Activated T-cell treated with anti-CD3 and anti-CD28 coated beads, Interleukin-2, amount 50 U/mL, for 48 hours (primary cell): Measurements from ENCODE around the gene TMEM39A.

Experiments used
- DNase-seq, 2 experiments: peaks; one replicate each; pipeline ENCODE4 v3.0.0-alpha.2; 2020

The TMEM39A gene

DNA sequence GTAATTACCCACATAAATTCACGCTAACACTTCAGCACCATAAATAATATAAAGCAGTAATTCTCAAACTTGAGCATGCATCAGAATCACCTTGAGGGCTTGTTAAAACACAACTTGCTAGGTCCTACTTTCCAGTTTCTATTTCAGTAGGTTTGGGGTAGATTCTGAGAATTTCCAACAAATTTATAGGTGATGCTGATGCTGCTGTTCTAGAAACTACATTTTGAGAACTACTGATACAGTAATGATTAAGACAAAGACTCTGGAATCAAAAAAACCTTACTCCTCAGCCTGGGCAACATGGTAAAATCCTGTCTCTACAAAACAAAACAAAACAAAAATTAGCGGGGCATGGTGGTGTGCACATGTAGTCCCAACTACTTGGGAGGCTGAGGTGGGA, 18.8 kb downstream of the TMEM39A start:
- DNase-seq: no peak

- no peak for DNase-seq
Observed at GRCh38 chr3:119443179-119443578, 20.2 kb downstream of the TMEM39A start.

GRCh38 chr3:119437691-119438258, 25.6 kb downstream of the TMEM39A start:
- no peak for DNase-seq

- DNase-seq: no peak
Observed at GRCh38 chr3:119436977-119437376, 26.4 kb downstream of the TMEM39A start.

GRCh38 chr3:119434703-119435102, 28.7 kb downstream of the TMEM39A start:
- no peak for DNase-seq

GRCh38 chr3:119433613-119434325, 29.6 kb downstream of the TMEM39A start:
- no peak for DNase-seq

DNA sequence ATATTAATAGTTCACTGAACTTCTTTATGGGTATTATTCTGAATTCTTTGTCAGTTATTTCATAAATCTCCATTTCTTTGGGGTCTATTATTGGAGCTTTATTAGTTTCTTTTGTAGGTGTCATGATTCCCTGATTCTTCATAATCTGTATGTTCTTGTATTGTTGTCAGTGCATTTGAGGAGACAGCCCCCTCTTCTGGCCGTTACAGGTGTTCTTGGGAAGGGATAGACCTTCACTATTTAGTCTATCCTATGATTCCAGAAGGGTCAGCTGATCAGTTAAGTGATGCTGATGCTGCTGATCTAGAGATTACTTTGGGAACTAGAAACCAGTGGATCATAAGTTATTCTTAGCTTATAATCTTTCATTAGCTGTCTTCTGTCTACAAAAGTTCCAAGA, 34.9 kb downstream of the TMEM39A start:
- DNase-seq: no peak

DNA sequence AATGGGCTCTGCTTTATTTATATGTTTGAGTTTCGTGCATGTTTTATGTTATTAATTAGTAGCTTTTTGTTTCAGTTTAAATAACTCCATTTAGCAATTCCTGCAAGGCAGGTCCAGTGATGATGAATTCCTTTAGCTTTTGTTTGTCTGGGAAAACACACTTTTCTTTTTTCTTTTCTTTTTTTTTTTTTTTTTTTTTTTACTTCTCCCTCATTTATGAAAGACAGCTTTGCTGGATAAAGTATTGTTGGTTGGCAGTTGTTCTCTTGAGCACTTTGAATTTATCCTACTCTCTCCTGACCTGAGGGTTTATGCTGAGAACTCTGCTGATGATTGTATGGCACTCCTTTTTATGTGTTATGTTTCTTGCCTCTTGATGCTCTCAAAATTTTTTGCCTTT, 35.7 kb downstream of the TMEM39A start:
- DNase-seq: no peak

GRCh38 chr3:119420196-119420595, 43.2 kb downstream of the TMEM39A start:
- no peak for DNase-seq

- no peak for DNase-seq
Observed at GRCh38 chr3:119418641-119419040, 44.8 kb downstream of the TMEM39A start.

DNA sequence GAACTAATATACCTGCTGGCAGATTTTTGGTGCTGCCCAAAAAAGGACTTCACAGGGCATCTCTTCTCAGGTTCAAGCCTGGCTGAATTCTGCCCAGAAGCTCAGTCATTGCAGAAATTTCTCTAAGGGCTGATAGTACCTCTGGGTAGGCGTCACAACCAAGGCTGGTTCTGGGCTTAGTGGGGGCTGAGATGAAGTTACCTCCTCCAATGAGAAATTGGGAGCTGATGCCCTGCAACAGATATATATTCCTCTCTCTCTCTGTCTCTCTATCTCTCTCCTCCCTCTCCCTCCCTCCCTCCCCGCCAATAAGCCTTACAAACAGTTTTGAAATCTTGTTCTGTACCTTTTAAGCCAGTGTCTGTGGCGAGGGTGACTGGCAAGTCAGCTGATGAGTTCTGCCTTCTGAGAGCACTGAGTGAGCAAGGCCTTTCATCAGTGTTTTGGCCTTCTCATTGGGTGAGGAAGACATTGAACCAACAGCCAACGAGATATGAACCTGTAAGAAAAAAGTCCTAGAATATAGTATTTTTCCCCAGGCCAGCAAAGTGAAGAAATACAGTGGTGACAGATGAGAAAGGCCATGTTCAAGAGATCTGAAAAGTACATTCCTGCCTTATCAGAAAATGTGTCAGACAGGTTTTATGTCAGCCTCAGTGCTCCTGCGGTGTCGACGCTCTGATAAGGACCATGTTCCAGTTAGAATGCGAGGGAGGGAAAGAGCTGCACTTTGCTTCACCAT, 45.5 kb downstream of the TMEM39A start:
- DNase-seq: no peak

DNA sequence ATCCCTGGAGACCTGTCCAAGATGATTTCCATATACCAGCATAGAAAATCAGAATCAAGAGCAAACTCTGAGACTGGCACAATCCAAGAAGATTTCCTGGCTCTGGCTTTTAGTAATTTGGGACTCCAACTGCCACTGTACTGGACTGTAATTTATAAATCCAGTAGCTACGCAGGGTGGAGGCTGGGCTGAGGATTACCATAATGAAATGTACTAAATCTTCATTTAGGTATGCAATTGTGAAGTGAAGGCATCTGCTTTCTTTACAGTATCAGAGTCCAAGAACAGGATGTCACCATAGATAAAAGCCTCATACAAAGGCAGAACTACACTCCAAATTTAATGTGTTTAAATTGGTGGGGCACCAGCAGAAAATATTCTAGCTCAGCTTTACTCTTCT, 46.5 kb downstream of the TMEM39A start:
- DNase-seq: no peak

- DNase-seq: no peak
Observed at GRCh38 chr3:119413603-119414280, 49.7 kb downstream of the TMEM39A start.

DNA sequence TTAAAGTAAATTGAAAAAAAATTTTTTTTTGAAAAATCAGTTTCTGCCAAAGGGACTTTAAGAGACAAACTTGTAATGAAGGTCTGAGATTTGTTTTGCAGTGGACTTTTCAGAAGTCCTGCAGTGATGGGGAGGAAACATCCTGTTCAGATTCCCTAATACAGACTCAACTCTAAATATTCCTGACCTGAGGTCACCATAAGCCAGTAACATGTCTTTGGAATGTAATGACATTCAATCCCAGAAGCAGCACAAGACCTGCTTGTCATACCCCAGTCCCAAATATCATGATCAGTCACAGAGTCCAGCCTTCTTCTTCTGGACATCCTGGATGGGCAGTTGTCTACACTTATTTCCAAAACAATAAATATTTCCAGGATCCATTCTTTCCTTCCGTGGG, 53.6 kb downstream of the TMEM39A start:
- no peak for DNase-seq

- DNase-seq: no peak
Observed at GRCh38 chr3:119408243-119408950, 55.0 kb downstream of the TMEM39A start.

- DNase-seq: no peak
Observed at GRCh38 chr3:119405315-119405714, 58.1 kb downstream of the TMEM39A start.

DNA sequence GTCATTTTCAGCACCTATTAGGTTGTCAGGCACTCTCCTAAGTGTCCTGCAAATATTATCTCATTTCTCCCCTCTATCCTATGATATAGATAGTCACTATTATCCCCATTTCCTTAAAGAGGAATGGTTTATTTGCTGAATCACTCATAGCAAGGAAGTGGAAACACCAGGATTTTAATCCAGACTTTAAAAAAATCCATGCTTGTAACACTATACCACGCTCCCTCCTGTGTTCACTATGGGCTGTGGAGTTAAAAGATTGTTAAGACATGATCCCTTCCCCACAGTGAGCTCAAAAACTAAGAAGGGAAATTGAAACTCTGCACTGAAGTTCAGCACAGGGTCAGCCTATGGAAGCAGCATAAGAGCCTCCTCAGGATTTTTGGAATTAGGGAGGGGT, 60.2 kb downstream of the TMEM39A start:
- no peak for DNase-seq

DNA sequence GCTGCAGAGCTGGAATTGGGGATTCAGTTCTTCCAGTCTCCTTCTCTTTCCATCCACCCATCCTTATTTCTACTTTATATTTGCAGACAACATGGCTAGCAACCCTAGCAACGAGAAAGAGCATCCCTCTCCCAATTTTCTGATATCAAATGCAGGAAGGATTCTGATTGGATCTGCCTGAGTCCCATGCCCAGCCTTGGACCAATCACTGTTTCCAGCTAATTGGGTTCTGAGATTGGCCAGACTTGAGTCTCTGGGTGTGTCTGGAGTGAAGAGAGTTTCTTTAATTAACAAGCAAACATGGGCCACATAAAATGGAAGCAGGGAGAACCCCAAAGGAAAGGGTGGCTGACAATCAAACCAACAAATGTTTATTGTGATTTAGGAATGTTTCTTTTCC, 60.6 kb downstream of the TMEM39A start:
- DNase-seq: no peak

DNA sequence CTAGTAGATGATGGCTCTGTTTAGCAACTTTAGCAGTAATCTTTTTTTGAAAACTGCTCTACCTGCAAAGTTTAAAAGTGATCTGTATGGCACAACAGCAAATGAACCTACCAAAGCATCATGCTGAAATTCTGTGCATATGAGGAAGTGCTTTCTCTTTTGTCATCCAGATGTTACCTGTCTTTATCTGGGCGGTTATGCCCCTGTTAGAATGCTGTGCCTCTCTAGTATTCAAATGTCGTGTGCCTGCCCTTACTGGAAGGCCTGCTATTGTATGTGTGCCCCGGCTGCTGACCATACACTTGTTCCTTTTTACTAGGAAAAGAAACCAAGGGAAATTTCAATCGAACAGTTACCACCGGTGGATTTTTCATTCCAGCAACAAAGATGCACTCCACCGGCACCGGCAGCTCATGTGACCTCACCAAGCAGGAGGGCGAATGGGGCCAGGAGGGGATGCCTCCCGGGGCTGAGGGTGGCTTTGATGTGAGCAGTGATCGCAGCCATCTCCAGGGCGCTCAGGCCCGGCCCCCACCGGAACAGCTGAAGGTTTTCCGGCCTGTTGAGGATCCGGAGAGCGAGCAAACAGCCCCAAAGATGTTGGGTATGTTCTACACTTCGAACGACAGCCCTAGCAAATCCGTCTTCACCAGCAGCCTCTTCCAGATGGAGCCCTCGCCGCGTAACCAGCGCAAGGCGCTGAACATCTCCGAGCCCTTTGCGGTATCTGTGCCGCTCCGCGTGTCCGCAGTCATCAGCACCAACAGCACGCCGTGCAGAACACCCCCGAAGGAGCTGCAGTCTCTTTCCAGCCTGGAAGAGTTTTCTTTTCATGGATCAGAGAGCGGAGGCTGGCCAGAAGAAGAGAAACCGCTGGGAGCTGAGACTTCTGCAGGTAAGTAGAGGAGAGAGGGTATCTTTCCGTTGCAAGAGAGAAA, 61.6 kb downstream of the TMEM39A start:
- DNase-seq: no peak

DNA sequence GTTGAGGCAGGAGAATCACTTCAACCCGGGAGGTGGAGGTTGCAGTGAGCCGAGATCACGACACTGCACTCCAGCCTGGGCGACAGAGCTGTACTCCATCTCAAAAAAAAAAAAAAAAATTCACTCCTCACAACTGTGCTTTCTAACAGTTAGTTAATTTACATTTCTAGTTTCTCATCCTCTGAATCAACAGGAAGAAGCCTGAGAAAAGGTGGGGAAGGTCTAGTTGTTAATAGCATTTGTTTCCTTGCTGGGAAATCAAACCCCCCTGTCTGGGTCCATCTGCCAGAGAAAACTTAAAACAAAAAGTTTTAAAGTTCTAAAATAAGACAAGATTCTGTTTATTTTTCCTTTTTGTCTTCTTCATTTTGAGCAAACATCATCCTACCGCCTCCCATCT, 62.3 kb downstream of the TMEM39A start:
- no peak for DNase-seq

- DNase-seq: no peak
Observed at GRCh38 chr3:119400466-119400865, 62.9 kb downstream of the TMEM39A start.

- DNase-seq: no peak
Observed at GRCh38 chr3:119396870-119397269, 66.5 kb downstream of the TMEM39A start.
